DOHH2 (cell line): Measurements from ENCODE around the gene HSD11B1.

Experiments
- CTCF ChIP-seq: fragments of 200-600 bp; sonication (generic); IDR thresholded peaks from one replicate; pipeline ENCODE4 v1.5.1; 2014; ENCODE audit warnings: antibody characterized with exemption, mild to moderate bottlenecking, low read depth, low read length; ENCODE audit not compliant: poor library complexity, severe bottlenecking
- EZH2phosphoT487 ChIP-seq: fragments of 200-600 bp; sonication (generic); IDR thresholded peaks from 2 replicates; pipeline ENCODE4 v1.6.1; 2017; ENCODE audit warnings: borderline replicate concordance, mild to moderate bottlenecking, antibody characterized with exemption, low read length, moderate library complexity, mixed read lengths

GRCh38 chr1:209749205-209749604 lies 44.6 kb downstream of the HSD11B1 start:
- no peak for TF ChIP-seq CTCF
- no peak for TF ChIP-seq EZH2phosphoT487
